Liver (tissue), 9 donors: ENCODE results near the gene FBXO10. TPM values are rescaled to one million over a fixed set of nuclear protein-coding genes. Genes with fewer than 3 reads are reported as not detected.

Source experiments
- DNase-seq: peaks from one replicate; pipeline ENCODE4 v3.0.0-alpha.2; 2017; ENCODE audit warnings: low spot score
- H3K27ac ChIP-seq, 2 donors: one replicate each; pipeline ENCODE4 v1.7.0; 2013; ENCODE audit warnings: inconsistent platforms in 2 of 2, low read length in 2 of 2, control low read depth in 1 of 2, low read depth in 1 of 2, mild to moderate bottlenecking in 1 of 2
- H3K27me3 ChIP-seq, 4 donors: one replicate each; pipeline versions ENCODE4 v1.6.1 to v1.7.0; 2013; ENCODE audit warnings: low read length in 3 of 4, inconsistent platforms in 1 of 4, mild to moderate bottlenecking in 1 of 4, moderate library complexity in 1 of 4; ENCODE audit not compliant: control insufficient read depth in 4 of 4, insufficient read depth in 4 of 4
- H3K36me3 ChIP-seq, 4 donors: one replicate each; pipeline versions ENCODE4 v1.6.1 to v1.7.0; 2013; ENCODE audit warnings: low read length in 3 of 4, mild to moderate bottlenecking in 3 of 4, low read depth in 1 of 4, moderate library complexity in 1 of 4; ENCODE audit not compliant: control insufficient read depth in 4 of 4, insufficient read depth in 3 of 4
- H3K4me1 ChIP-seq, 4 donors: one replicate each; pipeline versions ENCODE4 v1.6.1 to v1.7.0; 2013; ENCODE audit warnings: low read length in 3 of 4, mild to moderate bottlenecking in 3 of 4, moderate library complexity in 1 of 4; ENCODE audit not compliant: control insufficient read depth in 4 of 4, insufficient read depth in 4 of 4
- H3K4me3 ChIP-seq, 3 donors: one replicate each; pipeline versions ENCODE4 v1.6.1 to v1.7.0; 2013; ENCODE audit warnings: low read length in 3 of 3, control low read depth in 1 of 3, low read depth in 1 of 3, mild to moderate bottlenecking in 1 of 3
- H3K9ac ChIP-seq, 2 donors: one replicate each; pipeline ENCODE4 v1.7.0; 2013; ENCODE audit warnings: low read length in 2 of 2, mild to moderate bottlenecking in 2 of 2, moderate library complexity in 2 of 2, control low read depth in 1 of 2, low read depth in 1 of 2
- H3K9me3 ChIP-seq, 4 donors: one replicate each; pipeline versions ENCODE4 v1.6.1 to v1.7.0; 2013; ENCODE audit warnings: low read length in 3 of 4; ENCODE audit not compliant: control insufficient read depth in 4 of 4
- ATF3 ChIP-seq: IDR thresholded peaks from 2 replicates; pipeline ENCODE4 v1.6.1; 2016; ENCODE audit warnings: antibody characterized with exemption
- CTCF ChIP-seq: fragments of 150-350 bp; IDR thresholded peaks from 2 replicates; pipeline ENCODE4 v1.5.1; 2017; ENCODE audit warnings: improper control_type of control experiment, low read depth, low read length; ENCODE audit not compliant: missing input control
- EGR1 ChIP-seq, 2 donors: IDR thresholded peaks; 2 replicates each; pipeline ENCODE4 v1.6.1; 2016 to 2018; ENCODE audit warnings: antibody characterized with exemption in 2 of 2, low read depth in 2 of 2
- FOXA1 ChIP-seq: IDR thresholded peaks from 2 replicates; pipeline ENCODE4 v1.6.1; 2016; ENCODE audit warnings: antibody characterized with exemption
- FOXA2 ChIP-seq: IDR thresholded peaks from 2 replicates; pipeline ENCODE4 v1.6.1; 2016; ENCODE audit warnings: antibody characterized with exemption
- GABPA ChIP-seq, 2 donors: IDR thresholded peaks in 1 of 2; conservative IDR thresholded peaks in 1 of 2; 2 replicates each; pipeline ENCODE4 v1.6.1; 2016; ENCODE audit warnings: antibody characterized with exemption in 2 of 2, mild to moderate bottlenecking in 1 of 2, moderate library complexity in 1 of 2
- HNF4A ChIP-seq, 2 donors: conservative IDR thresholded peaks; 2 replicates each; pipeline ENCODE4 v1.6.1; 2016; ENCODE audit warnings: antibody characterized with exemption in 2 of 2, mild to moderate bottlenecking in 2 of 2
- HNF4G ChIP-seq: IDR thresholded peaks from 2 replicates; pipeline ENCODE4 v1.6.1; 2016; ENCODE audit warnings: antibody characterized with exemption
- JUND ChIP-seq, 2 donors: IDR thresholded peaks; 2 replicates each; pipeline ENCODE4 v1.6.1; 2016; ENCODE audit warnings: antibody characterized with exemption in 2 of 2
- MAX ChIP-seq: IDR thresholded peaks from 2 replicates; pipeline ENCODE4 v1.6.1; 2016; ENCODE audit warnings: antibody characterized with exemption
- NR2F2 ChIP-seq: IDR thresholded peaks from 2 replicates; pipeline ENCODE4 v1.6.1; 2016; ENCODE audit warnings: antibody characterized with exemption
- RAD21 ChIP-seq, 2 donors: IDR thresholded peaks; 2 replicates each; pipeline ENCODE4 v1.6.1; 2016; ENCODE audit warnings: antibody characterized with exemption in 2 of 2, mild to moderate bottlenecking in 2 of 2
- REST ChIP-seq: IDR thresholded peaks from 2 replicates; pipeline ENCODE4 v1.6.1; 2016; ENCODE audit warnings: antibody characterized with exemption, mild to moderate bottlenecking
- RXRA ChIP-seq, 2 donors: IDR thresholded peaks; 2 replicates each; pipeline ENCODE4 v1.6.1; 2017 to 2018; ENCODE audit warnings: antibody characterized with exemption in 2 of 2, mild to moderate bottlenecking in 1 of 2
- SP1 ChIP-seq: IDR thresholded peaks from 2 replicates; pipeline ENCODE4 v1.6.1; 2018; ENCODE audit warnings: antibody characterized with exemption, mild to moderate bottlenecking
- TAF1 ChIP-seq: conservative IDR thresholded peaks from 2 replicates; pipeline ENCODE4 v1.6.1; 2016; ENCODE audit warnings: antibody characterized with exemption, mild to moderate bottlenecking
- YY1 ChIP-seq: IDR thresholded peaks from 2 replicates; pipeline ENCODE4 v1.6.1; 2016; ENCODE audit warnings: antibody characterized with exemption, mild to moderate bottlenecking
- ZBTB33 ChIP-seq: IDR thresholded peaks from 2 replicates; pipeline ENCODE4 v1.6.1; 2016; ENCODE audit warnings: antibody characterized with exemption
- WGBS: extraction: QIAGEN DNeasy Blood & Tissue Kit; methylation state at CpG from one replicate; pipeline ENCODE4 v1.1.7; 2013; 5-methylcytosine and 5-hydroxymethylcytosine counted together
- polyA plus RNA-seq, 2 donors: library from polyadenylated mRNA; stranded (reverse) in 1 of 2; unstranded in 1 of 2; fragments of 200-250 nt in 1 of 2; fragments of >200 nt in 1 of 2; fragmentation: Nextera tagmentation in 1 of 2; extraction: Ambion mirVana in 1 of 2; gene quantifications; one replicate each; pipeline versions ENCODE4 v1.2.1 to v1.2.3, GENCODE V29; 2013 to 2015
- total RNA-seq, 2 donors: library from RNA; depleted of rRNA; stranded (reverse); fragments of >200 nt; gene quantifications; one replicate each; pipeline ENCODE4 v1.2.3, GENCODE V29; 2014
- donor health status: healthy.
- donor health status: healthy.
- donor health status: healthy.
- donor health status: healthy.
- donor health status: healthy.

Gene FBXO10
- total and polyA plus RNA-seq, 4 donors = 1.3 to 5.5 (median 4.1) TPM

- no peak overlapping the region for H3K27ac ChIP-seq
- no peak for DNase-seq
- peaks cover 6 to 69% (median 57%) of the 10 kb centered on the region in 4 donors for H3K36me3 ChIP-seq
- no peak for TF ChIP-seq HNF4G
- no peak for TF ChIP-seq NR2F2
- no peak for TF ChIP-seq JUND (IDR thresholded peaks at IDR 0.05)
- no peak for TF ChIP-seq YY1
- TF ChIP-seq ZBTB33 = no peak
- no peak for TF ChIP-seq REST
- no peak for TF ChIP-seq FOXA2
- TF ChIP-seq RAD21 (IDR thresholded peaks at IDR 0.05) = no peak
- no peak for TF ChIP-seq FOXA1
- TF ChIP-seq SP1 = no peak
- no peak for TF ChIP-seq ATF3
- TF ChIP-seq MAX = no peak
- no peak for TF ChIP-seq EGR1 (IDR thresholded peaks at IDR 0.05; ENCODE audit: low read depth in 2 of 2)
- TF ChIP-seq HNF4A (conservative IDR thresholded peaks at IDR 0.05) = no peak
- TF ChIP-seq RXRA (IDR thresholded peaks at IDR 0.05) = no peak
- no peak for TF ChIP-seq CTCF
- TF ChIP-seq TAF1 = no peak
- no peak for TF ChIP-seq GABPA (IDR thresholded peaks at IDR 0.05 in 1 of 2, conservative IDR thresholded peaks at IDR 0.05 in 1 of 2)
- H3K9me3 ChIP-seq = no peaks in the 10 kb centered on the region
- no peaks in the 10 kb centered on the region for H3K27me3 ChIP-seq
- WGBS = 94% methylated on average over 6 of the region's 6 CpGs
- no peak overlapping the region for H3K9ac ChIP-seq
- no peak overlapping the region for H3K4me3 ChIP-seq
- peaks cover 5 to 28% (median 15%) of the 10 kb centered on the region in 4 donors for H3K4me1 ChIP-seq
These were observed 76.9 kb downstream of the FBXO10 start for GRCh38 chr9:37499297-37499696.
